ENCODE data around the gene SLC22A17. TPM values are rescaled to one million over a fixed set of nuclear protein-coding genes. Genes with fewer than 3 reads are reported as not detected.

SLC22A17 gene
- total RNA-seq, 4 donors from 2014 or later, result 4.0 to 14.2 (median 8.5) TPM

- Histone ChIP-seq H3K36me3 (no peaks in the 10 kb centered on the region), H3K9me3 (no peaks in the 10 kb centered on the region), H3K27me3 (no peaks in the 10 kb centered on the region), H3K27ac (no peak overlapping the region), H3K4me3 (no peak overlapping the region), H3K4me1 (no peaks in the 10 kb centered on the region)
- in situ Hi-C loops (cut with MboI; ENCODE audit: low pct_ligation_motif_present in 1 of 4, low pct_unique_long_range_greater_than_20kb in 1 of 4, low sequenced_read_pairs in 3 of 4) (loop anchor here in 1 of 4 donors (25.0 kb wide), 1 partner anchor 123 kb away; no protein-coding TSS in a partner anchor), intact Hi-C loops (cut with DNase I; ENCODE audit: low total_unique reads) (no loop called here)
- no peak for TF ChIP-seq POLR2A (IDR thresholded peaks at IDR 0.05)
- no peak for TF ChIP-seq CTCF (IDR thresholded peaks at IDR 0.05)
- TF ChIP-seq POLR2AphosphoS5 (IDR thresholded peaks at IDR 0.05), result no peak
- TF ChIP-seq EP300 (IDR thresholded peaks at IDR 0.05; ENCODE audit: low read depth), result no peak
- DNase-seq, result no peak
- WGBS, 2 donors (ENCODE audit: low coverage in 1 of 2), result 82 to 100% methylated on average over 1 to 18 of the region's 18 CpGs
Observed at GRCh38 chr14:23385642-23386265, 33.1 kb upstream of the SLC22A17 start.

- Histone ChIP-seq H3K9me3 (no peaks in the 10 kb centered on the region), H3K27ac (no peak overlapping the region), H3K36me3 (no peaks in the 10 kb centered on the region), H3K27me3 (no peaks in the 10 kb centered on the region), H3K4me1 (peaks cover 0 to 4% (median 0%) of the 10 kb centered on the region in 4 donors), H3K4me3 (no peak overlapping the region)
- 67 to 84% methylated on average over 2 of the region's 2 CpGs for WGBS, 2 donors (ENCODE audit: low coverage in 1 of 2)
- DNase-seq, result no peak
- TF ChIP-seq EP300 (IDR thresholded peaks at IDR 0.05; ENCODE audit: low read depth) (no peak), POLR2AphosphoS5 (IDR thresholded peaks at IDR 0.05) (no peak), POLR2A (IDR thresholded peaks at IDR 0.05) (no peak), CTCF (IDR thresholded peaks at IDR 0.05) (no peak)
- intact Hi-C loops (cut with DNase I; ENCODE audit: low total_unique reads) (no loop called here), in situ Hi-C loops (cut with MboI; ENCODE audit: low pct_ligation_motif_present in 1 of 4, low pct_unique_long_range_greater_than_20kb in 1 of 4, low sequenced_read_pairs in 3 of 4) (loop anchor here in 1 of 4 donors (25.0 kb wide), 1 partner anchor 123 kb away; no protein-coding TSS in a partner anchor)
Observed at GRCh38 chr14:23385244-23385641, 32.6 kb upstream of the SLC22A17 start.

- no peak overlapping the region for H3K4me3 ChIP-seq
- in situ Hi-C loops (cut with MboI; ENCODE audit: low pct_ligation_motif_present in 1 of 4, low pct_unique_long_range_greater_than_20kb in 1 of 4, low sequenced_read_pairs in 3 of 4), result loop anchor here in 1 of 4 donors (25.0 kb wide), 1 partner anchor 122 kb away; no protein-coding TSS in a partner anchor
- intact Hi-C loops (cut with DNase I; ENCODE audit: low total_unique reads), result no loop called here
- 86 to 88% methylated on average over 16 to 28 of the region's 29 CpGs for WGBS, 2 donors (ENCODE audit: low coverage in 1 of 2)
- H3K4me1 ChIP-seq, result peaks cover 0 to 6% (median 0%) of the 10 kb centered on the region in 4 donors
- H3K36me3 ChIP-seq, result no peaks in the 10 kb centered on the region
- H3K9me3 ChIP-seq, result no peaks in the 10 kb centered on the region
- H3K27me3 ChIP-seq, result no peaks in the 10 kb centered on the region
- no peak for TF ChIP-seq POLR2AphosphoS5 (IDR thresholded peaks at IDR 0.05)
- H3K27ac ChIP-seq, result no peak overlapping the region
- DNase-seq, result no peak
Observed at GRCh38 chr14:23384364-23385080, 31.8 kb upstream of the SLC22A17 start.

GRCh38 chr14:23382731-23383440 is 30.2 kb upstream of the SLC22A17 start:
- H3K4me1 ChIP-seq, result peaks cover 0 to 6% (median 0%) of the 10 kb centered on the region in 4 donors
- DNase-seq, result no peak
- in situ Hi-C loops (cut with MboI; ENCODE audit: low pct_ligation_motif_present in 1 of 4, low pct_unique_long_range_greater_than_20kb in 1 of 4, low sequenced_read_pairs in 3 of 4), result loop anchor here in 1 of 4 donors (25.0 kb wide), 1 partner anchor 121 kb away; no protein-coding TSS in a partner anchor
- H3K4me3 ChIP-seq, result no peak overlapping the region
- no peaks in the 10 kb centered on the region for H3K27me3 ChIP-seq
- intact Hi-C loops (cut with DNase I; ENCODE audit: low total_unique reads), result no loop called here
- 54 to 78% methylated on average over 4 to 10 of the region's 10 CpGs for WGBS, 2 donors (ENCODE audit: low coverage in 1 of 2)
- no peaks in the 10 kb centered on the region for H3K36me3 ChIP-seq
- H3K9me3 ChIP-seq, result no peaks in the 10 kb centered on the region
- TF ChIP-seq POLR2AphosphoS5 (IDR thresholded peaks at IDR 0.05) (no peak), EP300 (IDR thresholded peaks at IDR 0.05; ENCODE audit: low read depth) (no peak), CTCF (IDR thresholded peaks at IDR 0.05) (no peak), POLR2A (IDR thresholded peaks at IDR 0.05) (no peak)
- H3K27ac ChIP-seq, result no peak overlapping the region
